Ascending aorta (tissue), 2 donors: ENCODE results near the gene LIN37. TPM values are rescaled to one million over a fixed set of nuclear protein-coding genes. Genes with fewer than 3 reads are reported as not detected.

ENCODE experiments used
- DNase-seq, 2 donors: peaks; one replicate each; pipeline ENCODE4 v3.0.0-alpha.2; 2019; ENCODE audit warnings: low spot score in 2 of 2
- H3K27ac ChIP-seq, 2 donors: fragments of 200-600 bp; sonication (generic); one replicate each; pipeline ENCODE4 v1.5.1; 2016 to 2017; ENCODE audit warnings: mild to moderate bottlenecking in 1 of 2
- H3K27me3 ChIP-seq: fragments of 200-600 bp; sonication (generic); one replicate; pipeline ENCODE4 v1.5.1; 2017
- H3K36me3 ChIP-seq, 2 donors: fragments of 200-600 bp; sonication (generic); one replicate each; pipeline ENCODE4 v1.5.1; 2016
- H3K4me1 ChIP-seq, 2 donors: fragments of 200-600 bp; sonication (generic); one replicate each; pipeline ENCODE4 v1.5.1; 2016 to 2017; ENCODE audit warnings: mild to moderate bottlenecking in 1 of 2
- H3K4me3 ChIP-seq, 2 donors: fragments of 200-600 bp; sonication (generic); one replicate each; pipeline ENCODE4 v1.5.1; 2016 to 2017; ENCODE audit warnings: mild to moderate bottlenecking in 1 of 2
- H3K9me3 ChIP-seq, 2 donors: fragments of 200-600 bp; sonication (generic); one replicate each; pipeline ENCODE4 v1.5.1; 2016
- intact Hi-C: fragments of 100-400 bp; cut with DNase I; formaldehyde crosslinking; loops from one replicate; pipeline ENCODE4 v1.15.1; 2023
- total RNA-seq: library from RNA; depleted of rRNA; stranded (reverse); fragments of >200 nt; gene quantifications from one replicate; pipeline ENCODE4 v1.1.0, GENCODE V29; 2016
- TF ChIP-seq, protein P1 (sequence below), 3 experiments: fragments of 200-600 bp in 2 of 3; fragments of 450-650 bp in 1 of 3; sonication (generic) in 2 of 3; IDR thresholded peaks; one replicate each; pipeline ENCODE4 v1.5.1; 2016 to 2019; ENCODE audit warnings: antibody characterized with exemption in 3 of 3, mild to moderate bottlenecking in 1 of 3, moderate library complexity in 1 of 3

The LIN37 gene
- total RNA-seq, 1 donor from 2014 or later = 29.9 TPM

DNA sequence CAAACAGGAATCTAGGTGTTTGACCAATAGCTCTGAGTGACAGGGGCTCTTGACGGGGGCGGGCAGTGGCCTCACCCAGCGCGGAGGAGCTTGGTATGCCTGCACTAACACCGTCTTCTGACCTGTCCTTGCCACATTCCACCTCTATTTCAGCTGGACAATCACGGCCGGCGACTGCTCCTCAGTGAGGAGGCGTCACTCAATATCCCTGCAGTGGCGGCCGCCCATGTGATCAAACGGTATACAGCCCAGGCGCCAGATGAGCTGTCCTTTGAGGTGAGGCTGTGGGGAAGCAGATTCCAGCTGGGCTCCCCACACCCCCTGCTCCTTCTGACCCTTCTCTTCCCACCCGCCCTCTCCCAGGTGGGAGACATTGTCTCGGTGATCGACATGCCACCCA is 31.7 kb downstream of the LIN37 start:
- Histone ChIP-seq H3K36me3 (peaks cover 22 to 39% of the 10 kb centered on the region in 2 donors), H3K4me1 (peaks cover 0 to 9% of the 10 kb centered on the region in 2 donors), H3K9me3 (no peaks in the 10 kb centered on the region), H3K27ac (no peak overlapping the region), H3K27me3 (no peaks in the 10 kb centered on the region), H3K4me3 (no peak overlapping the region)
- TF ChIP-seq, protein P1, sequence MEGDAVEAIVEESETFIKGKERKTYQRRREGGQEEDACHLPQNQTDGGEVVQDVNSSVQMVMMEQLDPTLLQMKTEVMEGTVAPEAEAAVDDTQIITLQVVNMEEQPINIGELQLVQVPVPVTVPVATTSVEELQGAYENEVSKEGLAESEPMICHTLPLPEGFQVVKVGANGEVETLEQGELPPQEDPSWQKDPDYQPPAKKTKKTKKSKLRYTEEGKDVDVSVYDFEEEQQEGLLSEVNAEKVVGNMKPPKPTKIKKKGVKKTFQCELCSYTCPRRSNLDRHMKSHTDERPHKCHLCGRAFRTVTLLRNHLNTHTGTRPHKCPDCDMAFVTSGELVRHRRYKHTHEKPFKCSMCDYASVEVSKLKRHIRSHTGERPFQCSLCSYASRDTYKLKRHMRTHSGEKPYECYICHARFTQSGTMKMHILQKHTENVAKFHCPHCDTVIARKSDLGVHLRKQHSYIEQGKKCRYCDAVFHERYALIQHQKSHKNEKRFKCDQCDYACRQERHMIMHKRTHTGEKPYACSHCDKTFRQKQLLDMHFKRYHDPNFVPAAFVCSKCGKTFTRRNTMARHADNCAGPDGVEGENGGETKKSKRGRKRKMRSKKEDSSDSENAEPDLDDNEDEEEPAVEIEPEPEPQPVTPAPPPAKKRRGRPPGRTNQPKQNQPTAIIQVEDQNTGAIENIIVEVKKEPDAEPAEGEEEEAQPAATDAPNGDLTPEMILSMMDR (IDR thresholded peaks at IDR 0.05) = no peak
- DNase-seq = no peak
- intact Hi-C loops = no loop called here

DNA sequence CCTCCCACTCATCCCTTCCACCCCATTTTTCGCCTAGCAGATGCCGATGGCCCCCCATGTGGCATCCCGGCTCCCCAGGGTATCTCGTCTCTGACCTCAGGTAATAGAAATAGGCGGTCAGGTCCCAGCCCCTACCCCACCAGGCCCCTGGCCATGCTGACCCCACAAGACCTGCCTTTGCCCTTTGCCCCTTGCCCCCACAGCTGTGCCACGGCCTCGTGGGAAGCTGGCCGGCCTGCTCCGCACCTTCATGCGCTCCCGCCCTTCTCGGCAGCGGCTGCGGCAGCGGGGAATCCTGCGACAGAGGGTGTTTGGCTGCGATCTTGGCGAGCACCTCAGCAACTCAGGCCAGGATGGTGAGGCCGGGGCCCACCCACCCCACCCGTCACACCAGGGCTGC is 32.3 kb downstream of the LIN37 start:
- intact Hi-C loops = no loop called here
- Histone ChIP-seq H3K4me3 (no peak overlapping the region), H3K36me3 (peaks cover 22 to 40% of the 10 kb centered on the region in 2 donors)

DNA sequence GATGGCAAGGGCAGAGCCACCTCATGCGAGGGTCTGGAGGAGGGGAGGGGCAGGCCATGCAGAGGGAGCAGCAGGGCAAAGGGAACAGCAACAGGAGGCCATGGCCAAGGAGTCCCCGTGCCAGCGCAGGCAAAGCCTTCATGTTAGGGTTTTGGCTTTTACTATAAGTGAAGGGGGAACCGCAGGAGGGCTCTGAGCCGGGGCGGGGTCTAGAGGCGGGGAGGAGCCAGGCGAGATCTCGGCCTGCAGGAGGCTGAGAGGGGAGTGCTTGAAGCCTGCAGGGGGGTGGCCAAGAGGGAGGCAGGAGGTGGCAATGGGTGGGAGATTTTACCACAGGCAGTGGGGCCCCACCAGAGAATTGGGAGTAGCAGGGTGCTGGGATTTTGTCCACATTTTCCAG is 33.3 kb downstream of the LIN37 start:
- TF ChIP-seq, protein P1 (IDR thresholded peaks at IDR 0.05) = no peak
- H3K27ac ChIP-seq = no peak overlapping the region
- intact Hi-C loops = no loop called here
- no peaks in the 10 kb centered on the region for H3K4me1 ChIP-seq
- H3K27me3 ChIP-seq = no peaks in the 10 kb centered on the region
- H3K36me3 ChIP-seq = peaks cover 22 to 40% of the 10 kb centered on the region in 2 donors
- no peak for DNase-seq
- H3K4me3 ChIP-seq = no peak overlapping the region
- H3K9me3 ChIP-seq = no peaks in the 10 kb centered on the region

More for the DNA sequence above, 32.3 kb downstream of the LIN37 start:
- TF ChIP-seq, protein P1 (IDR thresholded peaks at IDR 0.05) = no peak
- Histone ChIP-seq H3K27ac (no peak overlapping the region), H3K9me3 (no peaks in the 10 kb centered on the region), H3K4me1 (peaks cover 0 to 9% of the 10 kb centered on the region in 2 donors), H3K27me3 (no peaks in the 10 kb centered on the region)
- DNase-seq = no peak

DNA sequence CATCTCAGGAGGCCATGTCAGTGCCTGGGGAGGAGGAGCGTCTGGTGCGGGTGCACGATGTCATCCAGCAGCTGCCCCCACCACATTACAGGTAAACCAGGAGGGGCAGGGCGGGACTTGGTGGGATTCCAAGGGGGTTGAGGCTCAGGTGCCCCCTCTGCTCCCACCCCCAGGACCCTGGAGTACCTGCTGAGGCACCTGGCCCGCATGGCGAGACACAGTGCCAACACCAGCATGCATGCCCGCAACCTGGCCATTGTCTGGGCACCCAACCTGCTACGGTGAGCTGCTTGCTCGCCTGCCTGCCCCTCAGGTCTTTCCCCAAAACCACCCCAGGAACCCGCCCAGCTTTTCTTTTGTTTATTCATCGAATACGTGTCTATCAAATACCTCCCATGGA is 34.2 kb downstream of the LIN37 start:
- TF ChIP-seq, protein P1 (IDR thresholded peaks at IDR 0.05) = no peak
- H3K36me3 ChIP-seq = peaks cover 22 to 48% of the 10 kb centered on the region in 2 donors
- no peak overlapping the region for H3K4me3 ChIP-seq
- H3K4me1 ChIP-seq = no peaks in the 10 kb centered on the region
- H3K27ac ChIP-seq = no peak overlapping the region
- DNase-seq = no peak
- intact Hi-C loops = no loop called here
- H3K9me3 ChIP-seq = no peaks in the 10 kb centered on the region
- no peaks in the 10 kb centered on the region for H3K27me3 ChIP-seq

DNA sequence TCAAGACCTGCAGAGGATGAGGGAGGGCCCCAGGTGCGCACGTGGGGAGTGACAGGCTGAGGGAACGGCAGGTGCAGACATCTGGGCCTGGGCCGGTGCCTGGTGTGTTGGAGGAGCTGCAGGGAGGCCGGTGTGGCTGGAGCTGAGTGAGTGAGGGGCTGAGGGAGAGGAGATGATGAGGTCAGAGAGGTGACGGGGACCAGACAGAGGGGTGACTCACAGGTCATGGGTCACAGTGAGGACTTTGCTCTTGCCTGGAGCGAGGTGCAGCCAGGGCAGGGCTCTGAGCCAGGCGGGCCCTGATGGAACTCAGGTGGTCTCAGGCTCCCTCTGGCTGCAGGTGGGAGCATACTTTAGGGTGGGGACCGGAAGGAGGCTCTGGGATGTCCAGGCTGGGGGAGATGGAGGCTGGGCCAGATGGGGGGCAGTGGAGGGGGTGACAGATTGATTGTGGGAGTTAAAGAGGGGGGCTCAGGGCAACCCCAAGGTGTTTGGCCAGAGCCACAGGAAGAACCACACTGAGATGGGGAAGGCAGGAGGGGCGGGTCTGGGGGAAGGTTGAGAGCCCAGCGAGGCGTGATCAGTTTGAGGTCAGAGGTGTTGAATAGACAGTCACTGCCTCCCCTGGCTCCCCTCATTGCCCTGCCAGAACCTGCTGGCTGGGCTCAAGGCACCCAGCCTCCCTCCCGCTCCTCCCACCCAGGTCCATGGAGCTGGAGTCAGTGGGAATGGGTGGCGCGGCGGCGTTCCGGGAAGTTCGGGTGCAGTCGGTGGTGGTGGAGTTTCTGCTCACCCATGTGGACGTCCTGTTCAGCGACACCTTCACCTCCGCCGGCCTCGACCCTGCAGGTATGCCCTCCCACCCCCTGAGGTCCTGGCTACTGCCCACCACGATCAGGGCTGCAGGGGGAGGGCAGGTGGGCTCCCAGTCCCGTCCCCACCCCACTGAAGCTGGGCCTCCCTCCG is 35.4 kb downstream of the LIN37 start:
- H3K36me3 ChIP-seq = peaks cover 22 to 48% of the 10 kb centered on the region in 2 donors
- no peak overlapping the region for H3K4me3 ChIP-seq
- intact Hi-C loops = no loop called here
- DNase-seq = no peak
- no peaks in the 10 kb centered on the region for H3K4me1 ChIP-seq
- TF ChIP-seq, protein P1 (IDR thresholded peaks at IDR 0.05) = no peak
- no peaks in the 10 kb centered on the region for H3K9me3 ChIP-seq
- H3K27ac ChIP-seq = no peak overlapping the region
- no peaks in the 10 kb centered on the region for H3K27me3 ChIP-seq
